ENCODE measurements around the gene FHIP2A.

Gene FHIP2A

GRCh38 chr10:114862456-114862855 lies 40.9 kb downstream of the FHIP2A start:
- DNase-seq: no peak

- DNase-seq: no peak
Observed at GRCh38 chr10:114867365-114867764, 45.8 kb downstream of the FHIP2A start.

- no peak for DNase-seq
Observed at GRCh38 chr10:114868870-114869519, 47.4 kb downstream of the FHIP2A start.

- no peak for DNase-seq
Observed at GRCh38 chr10:114869520-114869892, 47.9 kb downstream of the FHIP2A start.

- no peak for DNase-seq
Observed at GRCh38 chr10:114870486-114870885, 48.9 kb downstream of the FHIP2A start.

- no peak for DNase-seq
Observed at GRCh38 chr10:114871379-114871778, 49.8 kb downstream of the FHIP2A start.
